ENCODE data around the gene MYO7A.

DNA sequence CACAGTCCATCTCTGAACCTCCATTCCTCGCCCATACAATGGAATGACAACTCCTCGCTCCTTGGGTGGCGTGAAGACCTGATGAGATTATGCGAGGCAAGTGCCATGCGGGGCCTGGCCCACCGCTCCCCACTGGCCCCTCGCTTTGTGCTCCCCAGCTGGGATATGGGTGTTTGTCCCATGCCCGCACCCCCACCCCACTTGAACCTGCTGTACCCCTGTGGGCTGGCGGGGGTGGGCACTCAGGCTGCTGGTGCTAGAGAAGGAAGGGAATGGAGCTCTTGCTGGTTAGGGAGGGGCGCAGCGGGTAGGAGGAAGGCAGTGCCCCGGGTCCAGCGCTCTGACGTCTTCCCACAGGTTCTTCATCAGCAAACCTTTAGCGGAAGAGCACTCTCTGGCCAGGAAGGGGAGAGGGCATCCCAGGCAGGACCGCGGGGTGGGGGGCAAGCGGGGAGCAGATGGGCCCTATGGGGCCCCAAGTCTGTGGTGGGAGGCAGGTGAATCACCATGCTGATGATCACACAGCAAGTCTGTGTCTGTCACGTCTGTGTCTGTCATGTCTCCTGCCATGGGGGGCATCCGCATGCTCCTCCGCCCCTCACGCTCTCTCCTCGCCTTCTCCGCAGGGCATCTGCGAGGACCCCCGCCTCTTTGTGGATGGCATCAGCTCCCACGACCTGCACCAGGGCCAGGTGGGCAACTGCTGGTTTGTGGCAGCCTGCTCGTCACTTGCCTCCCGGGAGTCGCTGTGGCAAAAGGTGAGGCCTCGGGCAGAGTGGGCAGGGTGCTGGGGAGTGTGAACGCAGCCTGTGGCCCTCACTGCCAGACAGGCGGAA lies 34.8 kb upstream of the MYO7A start:
- no peak for TF ChIP-seq POLR2A (IDR thresholded peaks at IDR 0.05)
- TF ChIP-seq, protein P1, sequence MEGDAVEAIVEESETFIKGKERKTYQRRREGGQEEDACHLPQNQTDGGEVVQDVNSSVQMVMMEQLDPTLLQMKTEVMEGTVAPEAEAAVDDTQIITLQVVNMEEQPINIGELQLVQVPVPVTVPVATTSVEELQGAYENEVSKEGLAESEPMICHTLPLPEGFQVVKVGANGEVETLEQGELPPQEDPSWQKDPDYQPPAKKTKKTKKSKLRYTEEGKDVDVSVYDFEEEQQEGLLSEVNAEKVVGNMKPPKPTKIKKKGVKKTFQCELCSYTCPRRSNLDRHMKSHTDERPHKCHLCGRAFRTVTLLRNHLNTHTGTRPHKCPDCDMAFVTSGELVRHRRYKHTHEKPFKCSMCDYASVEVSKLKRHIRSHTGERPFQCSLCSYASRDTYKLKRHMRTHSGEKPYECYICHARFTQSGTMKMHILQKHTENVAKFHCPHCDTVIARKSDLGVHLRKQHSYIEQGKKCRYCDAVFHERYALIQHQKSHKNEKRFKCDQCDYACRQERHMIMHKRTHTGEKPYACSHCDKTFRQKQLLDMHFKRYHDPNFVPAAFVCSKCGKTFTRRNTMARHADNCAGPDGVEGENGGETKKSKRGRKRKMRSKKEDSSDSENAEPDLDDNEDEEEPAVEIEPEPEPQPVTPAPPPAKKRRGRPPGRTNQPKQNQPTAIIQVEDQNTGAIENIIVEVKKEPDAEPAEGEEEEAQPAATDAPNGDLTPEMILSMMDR (IDR thresholded peaks at IDR 0.05): no peak
- TF ChIP-seq POLR2AphosphoS5 (IDR thresholded peaks at IDR 0.05): no peak
